Body of pancreas (tissue), 4 donors: ENCODE measurements around the gene PTPRJ.

Experiments
- CTCF ChIP-seq, 7 experiments: fragments of 450-650 bp in 4 of 7; fragments of 200-600 bp in 3 of 7; sonication (generic) in 3 of 7; IDR thresholded peaks; one replicate each; pipeline ENCODE4 v1.5.1; 2016 to 2019; ENCODE audit warnings: antibody characterized with exemption in 7 of 7
- POLR2A ChIP-seq, 3 donors: fragments of 450-650 bp; IDR thresholded peaks; one replicate each; pipeline ENCODE4 v1.6.1; 2016; ENCODE audit warnings: antibody characterized with exemption in 3 of 3, mild to moderate bottlenecking in 2 of 3

GRCh38 chr11:48005136-48005535, 24.8 kb downstream of the PTPRJ start:
- no peak for TF ChIP-seq POLR2A (IDR thresholded peaks at IDR 0.05)
- TF ChIP-seq CTCF (IDR thresholded peaks at IDR 0.05) = no peak
